Esophagus mucosa (tissue), 1 donor: ENCODE results near the gene NOL7. TPM values are rescaled to one million over a fixed set of nuclear protein-coding genes. Genes with fewer than 3 reads are reported as not detected.

Source experiments
- ATAC-seq: fragments of 200-7000 bp; cut with Tn5 transposase; one replicate; pipeline ENCODE4 v1.9.1; 2020
- total RNA-seq: library from RNA; stranded (reverse); gene quantifications from one replicate; pipeline ENCODE4 v1.2.4, GENCODE V29; 2023
- donor health status: DM: yes; HTN: yes; CAD: no.

NOL7 gene
- total RNA-seq, 1 donor from 2014 or later: 33.1 TPM

- ATAC-seq: no peak
Observed at GRCh38 chr6:13654496-13654895, 39.4 kb downstream of the NOL7 start.

GRCh38 chr6:13655700-13656099, 40.6 kb downstream of the NOL7 start:
- ATAC-seq: no peak

- no peak for ATAC-seq
Observed at GRCh38 chr6:13660273-13660672, 45.1 kb downstream of the NOL7 start.

GRCh38 chr6:13660893-13661292, 45.8 kb downstream of the NOL7 start:
- no peak for ATAC-seq

GRCh38 chr6:13661647-13662046, 46.5 kb downstream of the NOL7 start:
- ATAC-seq: no peak

- ATAC-seq: no peak
Observed at GRCh38 chr6:13662651-13663334, 47.7 kb downstream of the NOL7 start.

GRCh38 chr6:13663986-13664385, 48.9 kb downstream of the NOL7 start:
- no peak for ATAC-seq

- ATAC-seq: no peak
Observed at GRCh38 chr6:13664703-13665352, 49.7 kb downstream of the NOL7 start.

GRCh38 chr6:13666194-13667105, 51.3 kb downstream of the NOL7 start:
- peak; percentile 87 for ATAC-seq

GRCh38 chr6:13667655-13668054, 52.5 kb downstream of the NOL7 start:
- ATAC-seq: no peak

- no peak for ATAC-seq
Observed at GRCh38 chr6:13668291-13668928, 53.3 kb downstream of the NOL7 start.

- no peak for ATAC-seq
Observed at GRCh38 chr6:13669476-13669875, 54.3 kb downstream of the NOL7 start.

Other genes with a start within 250 kb of the NOL7 start
- 22.8 TPM for gene GFOD1, start 127.7 kb upstream of the NOL7 start, total RNA-seq
- gene SIRT5, start 40.7 kb upstream of the NOL7 start, total RNA-seq: 7.2 TPM
- 58.9 TPM for gene RANBP9, start 96.5 kb downstream of the NOL7 start, total RNA-seq
- 24.6 TPM for gene MCUR1, start 199.2 kb downstream of the NOL7 start, total RNA-seq